Stimulated activated effector memory CD8-positive, alpha-beta T cell treated with anti-CD3 and anti-CD28 coated beads, Interleukin-12 subunit alpha, Interleukin-12 subunit beta, amount 100 ng/mL, for 72 hours (primary cell): ENCODE results near the gene MUC5B.
"Not testable (repeated sequence)": the region's sequence is repeated elsewhere in the genome, so short reads cannot be mapped to it uniquely, and the experiment has no call there.

Source experiments
- ATAC-seq: fragments of 150-1000 bp; cut with Tn5 transposase; 2 replicates; pipeline ENCODE4 v1.10.0; 2021
- DNase-seq, 2 donors: peaks; one replicate each; pipeline ENCODE4 v3.0.0; 2021 to 2022; ENCODE audit warnings: low spot score in 2 of 2
- H3K27ac Mint-ChIP-seq: one replicate; pipeline ENCODE4 v1.8.0; 2022; ENCODE audit warnings: mild to moderate bottlenecking, mixed read lengths
- H3K36me3 Mint-ChIP-seq: one replicate; pipeline ENCODE4 v1.8.0; 2022; ENCODE audit warnings: mild to moderate bottlenecking, mixed read lengths
- H3K4me1 Mint-ChIP-seq: one replicate; pipeline ENCODE4 v1.8.0; 2022; ENCODE audit warnings: mixed read lengths
- H3K4me3 Mint-ChIP-seq: one replicate; pipeline ENCODE4 v1.8.0; 2022; ENCODE audit warnings: mild to moderate bottlenecking, mixed read lengths
- H3K9me3 Mint-ChIP-seq: one replicate; pipeline ENCODE4 v1.8.0; 2022; ENCODE audit warnings: mixed read lengths

Gene MUC5B

GRCh38 chr11:1254733-1255132 lies 31.9 kb downstream of the MUC5B start:
- DNase-seq (no peak), ATAC-seq (no peak)
- Mint-ChIP-seq H3K9me3 (no peaks in the 10 kb centered on the region), H3K4me1 (peaks cover 7% of the 10 kb centered on the region), H3K27ac (no peak overlapping the region), H3K4me3 (no peak overlapping the region), H3K36me3 (peaks cover 8% of the 10 kb centered on the region)

DNA sequence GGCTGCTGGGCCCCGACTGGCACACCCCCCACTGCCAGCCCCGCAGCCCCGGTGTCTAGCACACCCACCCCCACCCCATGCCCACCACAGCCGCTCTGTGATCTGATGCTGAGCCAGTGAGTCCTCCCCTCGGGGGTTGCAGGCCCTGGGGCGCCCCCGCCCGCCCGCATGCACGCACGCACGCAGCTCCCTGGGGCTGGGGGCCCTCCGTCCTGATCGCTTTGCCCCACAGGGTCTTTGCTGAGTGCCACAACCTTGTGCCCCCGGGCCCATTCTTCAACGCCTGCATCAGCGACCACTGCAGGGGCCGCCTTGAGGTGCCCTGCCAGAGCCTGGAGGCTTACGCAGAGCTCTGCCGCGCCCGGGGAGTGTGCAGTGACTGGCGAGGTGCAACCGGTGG lies 32.3 kb downstream of the MUC5B start:
- H3K9me3 Mint-ChIP-seq: no peaks in the 10 kb centered on the region
- H3K27ac Mint-ChIP-seq: no peak overlapping the region
- no peak for DNase-seq
- H3K4me1 Mint-ChIP-seq: peaks cover 7% of the 10 kb centered on the region
- ATAC-seq: no peak
- peaks cover 8% of the 10 kb centered on the region for H3K36me3 Mint-ChIP-seq
- H3K4me3 Mint-ChIP-seq: no peak overlapping the region

GRCh38 chr11:1256257-1257045 lies 33.6 kb downstream of the MUC5B start:
- ATAC-seq (no peak), DNase-seq (no peak)
- no peaks in the 10 kb centered on the region for H3K9me3 Mint-ChIP-seq
- no peaks in the 10 kb centered on the region for H3K36me3 Mint-ChIP-seq
- no peak overlapping the region for H3K4me3 Mint-ChIP-seq
- no peaks in the 10 kb centered on the region for H3K4me1 Mint-ChIP-seq
- H3K27ac Mint-ChIP-seq: no peak overlapping the region

DNA sequence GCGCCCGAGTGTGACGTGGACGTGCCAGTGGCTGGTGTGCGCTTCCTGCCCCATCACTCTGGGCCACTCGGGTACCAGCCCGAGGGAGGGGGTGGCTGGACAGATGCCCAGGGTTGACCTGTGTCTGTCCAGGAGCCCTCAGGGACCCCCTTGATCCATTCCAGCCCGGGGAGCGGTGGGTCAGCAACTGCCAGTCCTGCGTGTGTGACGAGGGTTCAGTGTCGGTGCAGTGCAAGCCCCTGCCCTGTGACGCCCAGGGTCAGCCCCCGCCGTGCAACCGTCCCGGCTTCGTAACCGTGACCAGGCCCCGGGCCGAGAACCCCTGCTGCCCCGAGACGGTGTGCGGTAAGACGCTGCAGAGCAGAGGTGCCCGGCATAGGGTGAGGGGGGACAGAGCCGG lies 34.5 kb downstream of the MUC5B start:
- DNase-seq (no peak), ATAC-seq (no peak)
- Mint-ChIP-seq H3K9me3 (no peaks in the 10 kb centered on the region), H3K36me3 (no peaks in the 10 kb centered on the region), H3K27ac (no peak overlapping the region), H3K4me1 (peaks cover 6% of the 10 kb centered on the region), H3K4me3 (no peak overlapping the region)

DNA sequence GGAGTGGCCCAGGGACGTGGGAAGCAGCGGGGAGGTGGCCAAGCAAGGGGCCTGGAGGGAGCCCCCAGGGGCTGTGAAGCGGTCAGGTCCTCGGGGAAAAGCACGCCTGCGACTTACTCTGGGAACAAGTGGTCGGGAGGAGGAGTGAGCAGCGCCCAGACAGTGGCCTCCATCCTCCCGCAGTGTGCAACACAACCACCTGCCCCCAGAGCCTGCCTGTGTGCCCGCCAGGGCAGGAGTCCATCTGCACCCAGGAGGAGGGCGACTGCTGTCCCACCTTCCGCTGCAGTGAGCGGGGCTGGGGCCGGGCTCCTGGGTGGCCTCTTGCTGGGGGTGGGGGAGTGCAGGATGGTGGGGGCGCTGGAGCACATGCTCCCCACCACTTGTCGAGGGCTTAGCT lies 35.0 kb downstream of the MUC5B start:
- Mint-ChIP-seq H3K4me3 (no peak overlapping the region), H3K9me3 (no peaks in the 10 kb centered on the region), H3K4me1 (peaks cover 12% of the 10 kb centered on the region)

GRCh38 chr11:1258401-1259075 lies 35.7 kb downstream of the MUC5B start:
- DNase-seq (no peak), ATAC-seq (no peak)
- Mint-ChIP-seq H3K4me1 (peaks cover 13% of the 10 kb centered on the region), H3K4me3 (no peak overlapping the region), H3K36me3 (no peaks in the 10 kb centered on the region), H3K9me3 (no peaks in the 10 kb centered on the region), H3K27ac (no peak overlapping the region)

More for the DNA sequence above, 35.0 kb downstream of the MUC5B start:
- no peak for DNase-seq
- ATAC-seq: no peak
- no peaks in the 10 kb centered on the region for H3K36me3 Mint-ChIP-seq
- no peak overlapping the region for H3K27ac Mint-ChIP-seq

- no peaks in the 10 kb centered on the region for H3K36me3 Mint-ChIP-seq
- H3K4me3 Mint-ChIP-seq: no peak overlapping the region
- H3K9me3 Mint-ChIP-seq: no peaks in the 10 kb centered on the region
- H3K27ac Mint-ChIP-seq: no peak overlapping the region
- peaks cover 13% of the 10 kb centered on the region for H3K4me1 Mint-ChIP-seq
- DNase-seq: no peak
- no peak for ATAC-seq
Measured at GRCh38 chr11:1259076-1259461, 36.2 kb downstream of the MUC5B start.

DNA sequence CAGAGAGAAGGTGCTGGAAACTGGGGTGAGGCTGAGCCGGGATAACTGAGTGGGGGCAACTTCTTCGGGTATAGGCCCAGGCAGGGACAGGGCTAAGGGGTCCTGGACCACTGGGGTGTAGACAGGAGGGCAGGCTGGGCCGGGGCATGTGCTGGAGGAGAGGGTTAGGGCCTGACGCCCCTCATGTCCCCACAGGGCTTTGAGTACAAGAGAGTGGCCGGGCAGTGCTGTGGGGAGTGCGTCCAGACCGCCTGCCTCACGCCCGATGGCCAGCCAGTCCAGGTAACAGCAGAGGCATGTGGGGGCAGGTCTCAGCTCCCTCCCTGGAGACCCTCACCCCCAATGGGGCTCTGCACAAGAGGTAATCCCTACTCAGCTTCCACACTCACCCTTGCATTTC lies 36.7 kb downstream of the MUC5B start:
- Mint-ChIP-seq H3K36me3 (no peaks in the 10 kb centered on the region), H3K9me3 (no peaks in the 10 kb centered on the region), H3K27ac (no peak overlapping the region), H3K4me1 (peaks cover 16% of the 10 kb centered on the region), H3K4me3 (no peak overlapping the region)
- ATAC-seq: no peak
- no peak for DNase-seq

- Mint-ChIP-seq H3K4me1 (peaks cover 19% of the 10 kb centered on the region), H3K4me3 (no peak overlapping the region), H3K36me3 (no peaks in the 10 kb centered on the region), H3K9me3 (peaks cover 3% of the 10 kb centered on the region), H3K27ac (no peak overlapping the region)
- ATAC-seq (peak; percentile 53), DNase-seq (peak in 1 of 2 donors; percentile 57)
Measured at GRCh38 chr11:1260023-1260501, 37.2 kb downstream of the MUC5B start.

GRCh38 chr11:1260620-1261019 lies 37.8 kb downstream of the MUC5B start:
- Mint-ChIP-seq H3K27ac (no peak overlapping the region), H3K9me3 (peaks cover 4% of the 10 kb centered on the region), H3K36me3 (no peaks in the 10 kb centered on the region), H3K4me1 (peaks cover 19% of the 10 kb centered on the region), H3K4me3 (peak overlapping the region; percentile 24)
- ATAC-seq (no peak), DNase-seq (no peak)

GRCh38 chr11:1261241-1262071 lies 38.6 kb downstream of the MUC5B start:
- Mint-ChIP-seq H3K27ac (peak overlapping the region; percentile 91), H3K4me3 (peak overlapping the region; percentile 77)

GRCh38 chr11:1262172-1263006 lies 39.5 kb downstream of the MUC5B start:
- Mint-ChIP-seq H3K9me3 (peaks cover 4% of the 10 kb centered on the region), H3K4me1 (peaks cover 19% of the 10 kb centered on the region), H3K27ac (peak overlapping the region; percentile 91), H3K4me3 (peak overlapping the region; percentile 77), H3K36me3 (no peaks in the 10 kb centered on the region)
- ATAC-seq (peak; percentile 87), DNase-seq (peak; percentile 56 to 93)

More at GRCh38 chr11:1261241-1262071, 38.6 kb downstream of the MUC5B start:
- Mint-ChIP-seq H3K36me3 (no peaks in the 10 kb centered on the region), H3K9me3 (peaks cover 4% of the 10 kb centered on the region), H3K4me1 (peaks cover 19% of the 10 kb centered on the region)
- DNase-seq: no peak
- ATAC-seq: no peak

- ATAC-seq (peak; percentile 51), DNase-seq (no peak)
- Mint-ChIP-seq H3K27ac (peak overlapping the region; percentile 91), H3K4me1 (peaks cover 19% of the 10 kb centered on the region), H3K9me3 (peaks cover 4% of the 10 kb centered on the region), H3K4me3 (peak overlapping the region; percentile 77), H3K36me3 (no peaks in the 10 kb centered on the region)
Measured at GRCh38 chr11:1263010-1263409, 40.1 kb downstream of the MUC5B start.

- peak; percentile 14 to 65 for DNase-seq
- H3K9me3 Mint-ChIP-seq, H3K36me3 Mint-ChIP-seq, H3K4me3 Mint-ChIP-seq: not testable (repeated sequence)
- H3K27ac Mint-ChIP-seq: peak overlapping the region; percentile 54
- H3K4me1 Mint-ChIP-seq: peaks cover 19% of the 10 kb centered on the region
- ATAC-seq: peak; percentile 69
Measured at GRCh38 chr11:1264444-1264843, 41.6 kb downstream of the MUC5B start.
